ENCODE results near the gene PTCD1.

PTCD1 gene

DNA sequence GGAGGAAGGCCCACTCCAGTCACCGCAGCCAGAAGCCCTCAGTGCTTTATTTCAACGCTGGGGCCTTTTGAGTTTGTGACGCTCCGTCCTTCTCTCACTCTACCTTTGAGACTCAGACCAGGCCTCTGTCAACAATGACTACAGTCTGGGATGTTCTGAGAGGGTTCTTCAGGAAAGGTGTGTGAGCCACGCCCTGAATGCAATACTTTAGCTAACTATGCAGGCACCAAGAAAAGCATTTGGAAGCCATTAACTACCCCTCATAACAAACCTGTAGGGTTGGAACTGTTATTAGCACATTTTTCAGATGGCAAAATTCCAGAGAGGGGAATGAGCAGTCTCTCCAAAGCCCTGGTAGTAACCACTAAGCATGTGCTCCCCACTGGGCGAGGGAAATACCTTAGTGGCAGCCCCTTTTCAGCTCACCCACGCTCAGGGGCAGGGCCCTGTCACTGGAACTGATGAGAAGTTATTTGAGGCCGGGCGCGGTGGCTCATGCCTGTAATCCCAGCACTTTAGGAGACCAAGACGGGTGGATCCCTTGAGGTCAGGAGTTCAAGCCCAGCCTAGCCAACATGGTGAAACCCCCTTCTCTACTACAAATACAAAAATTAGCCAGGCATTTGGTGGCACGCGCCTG lies 69.7 kb downstream of the PTCD1 start:
- no peak for DNase-seq

Measured in stimulated activated CD4-positive, alpha-beta T cell treated with anti-CD3 and anti-CD28 coated beads, Interleukin-4, amount 100 ng/mL, for 1 hour (primary cell).